ENCODE results near the gene ODAPH.
"Not testable (repeated sequence)": the region's sequence is repeated elsewhere in the genome, so short reads cannot be mapped to it uniquely, and the experiment has no call there.

ODAPH gene, protein sequence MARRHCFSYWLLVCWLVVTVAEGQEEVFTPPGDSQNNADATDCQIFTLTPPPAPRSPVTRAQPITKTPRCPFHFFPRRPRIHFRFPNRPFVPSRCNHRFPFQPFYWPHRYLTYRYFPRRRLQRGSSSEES

DNA sequence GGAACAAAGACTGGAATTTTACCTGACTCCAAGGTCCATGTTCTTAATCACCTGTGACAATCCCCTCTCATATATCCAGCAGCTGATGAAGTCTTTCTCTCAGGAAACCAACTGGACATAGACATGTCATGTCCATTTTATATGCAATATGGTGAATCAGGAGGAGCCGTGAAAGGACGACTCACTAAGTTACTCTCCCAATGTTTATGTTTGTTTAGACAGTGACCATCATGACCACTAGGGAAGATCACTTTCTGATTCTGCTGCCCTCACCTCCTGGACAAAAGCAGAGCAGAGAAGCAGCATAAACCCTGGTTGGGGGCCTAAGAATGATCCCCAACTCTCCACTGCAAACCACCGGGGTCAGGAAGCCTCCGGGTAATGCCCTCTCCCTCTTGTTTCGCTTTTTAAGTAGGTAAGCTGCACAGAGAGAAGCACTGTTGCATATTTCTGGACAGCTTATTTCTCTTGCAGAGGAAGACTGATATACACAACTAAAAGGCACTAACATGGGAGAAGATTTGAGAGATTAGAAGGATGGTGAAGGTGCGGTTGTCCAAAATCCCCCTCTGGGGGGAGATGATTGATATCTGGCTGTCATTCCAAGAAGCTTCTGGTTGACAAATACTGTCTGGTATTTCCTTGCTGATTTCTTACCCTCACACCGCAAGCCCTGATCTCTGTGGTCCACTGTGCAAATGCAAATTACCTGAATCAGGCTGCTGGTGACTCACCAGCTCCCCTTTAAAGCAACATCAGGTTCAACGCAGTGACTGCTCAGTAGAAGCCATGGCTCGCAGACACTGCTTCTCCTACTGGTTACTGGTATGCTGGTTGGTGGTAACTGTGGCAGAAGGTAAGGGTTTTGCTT lies at the start of gene ODAPH:
Gene ODAPH (plus strand): TSS at position 773 of the 871 bp plus-strand sequence. CDS start 17 bp downstream, at position 790.
- DNase-seq: peak; percentile 14
- no peaks in the 10 kb centered on the region for H3K36me3 ChIP-seq
- TF ChIP-seq, protein P1, sequence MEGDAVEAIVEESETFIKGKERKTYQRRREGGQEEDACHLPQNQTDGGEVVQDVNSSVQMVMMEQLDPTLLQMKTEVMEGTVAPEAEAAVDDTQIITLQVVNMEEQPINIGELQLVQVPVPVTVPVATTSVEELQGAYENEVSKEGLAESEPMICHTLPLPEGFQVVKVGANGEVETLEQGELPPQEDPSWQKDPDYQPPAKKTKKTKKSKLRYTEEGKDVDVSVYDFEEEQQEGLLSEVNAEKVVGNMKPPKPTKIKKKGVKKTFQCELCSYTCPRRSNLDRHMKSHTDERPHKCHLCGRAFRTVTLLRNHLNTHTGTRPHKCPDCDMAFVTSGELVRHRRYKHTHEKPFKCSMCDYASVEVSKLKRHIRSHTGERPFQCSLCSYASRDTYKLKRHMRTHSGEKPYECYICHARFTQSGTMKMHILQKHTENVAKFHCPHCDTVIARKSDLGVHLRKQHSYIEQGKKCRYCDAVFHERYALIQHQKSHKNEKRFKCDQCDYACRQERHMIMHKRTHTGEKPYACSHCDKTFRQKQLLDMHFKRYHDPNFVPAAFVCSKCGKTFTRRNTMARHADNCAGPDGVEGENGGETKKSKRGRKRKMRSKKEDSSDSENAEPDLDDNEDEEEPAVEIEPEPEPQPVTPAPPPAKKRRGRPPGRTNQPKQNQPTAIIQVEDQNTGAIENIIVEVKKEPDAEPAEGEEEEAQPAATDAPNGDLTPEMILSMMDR (IDR thresholded peaks at IDR 0.05; ENCODE audit: low read depth, low read length): no peak
- H3K9me3 ChIP-seq (ENCODE audit: severe bottlenecking): no peaks in the 10 kb centered on the region
- no peak within 1 kb of the TSS for H3K27ac ChIP-seq
- no peak within 1 kb of the TSS for H3K4me3 ChIP-seq (ENCODE audit: low read depth, low read length)
- H3K27me3 ChIP-seq (ENCODE audit: insufficient read depth, low read depth, severe bottlenecking): no peaks in the 10 kb centered on the region

DNA sequence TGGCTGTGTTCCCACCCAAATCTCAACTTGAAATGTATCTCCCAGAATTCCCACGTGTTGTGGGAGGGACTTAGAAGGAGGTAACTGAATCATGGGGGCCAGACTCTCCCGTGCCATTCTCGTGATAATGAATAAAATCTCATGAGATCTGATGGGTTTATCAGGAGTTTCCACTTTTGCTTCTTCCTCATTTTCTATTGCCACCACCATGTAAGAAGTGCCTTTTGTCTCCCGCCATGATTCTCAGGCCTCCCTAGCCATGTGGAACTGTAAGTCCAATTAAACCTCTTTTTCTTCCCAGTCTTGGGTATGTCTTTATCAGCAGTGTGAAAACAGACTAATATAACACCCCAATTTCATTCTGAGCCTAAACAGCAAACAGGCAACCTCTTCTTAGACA lies 46.3 kb upstream of the ODAPH start:
- peaks cover 22% of the 10 kb centered on the region for H3K36me3 ChIP-seq
- not testable (repeated sequence) for H3K9me3 ChIP-seq (ENCODE audit: severe bottlenecking); H3K27me3 ChIP-seq (ENCODE audit: insufficient read depth, low read depth, severe bottlenecking); H3K27ac ChIP-seq; H3K4me3 ChIP-seq (ENCODE audit: low read depth, low read length); DNase-seq

DNA sequence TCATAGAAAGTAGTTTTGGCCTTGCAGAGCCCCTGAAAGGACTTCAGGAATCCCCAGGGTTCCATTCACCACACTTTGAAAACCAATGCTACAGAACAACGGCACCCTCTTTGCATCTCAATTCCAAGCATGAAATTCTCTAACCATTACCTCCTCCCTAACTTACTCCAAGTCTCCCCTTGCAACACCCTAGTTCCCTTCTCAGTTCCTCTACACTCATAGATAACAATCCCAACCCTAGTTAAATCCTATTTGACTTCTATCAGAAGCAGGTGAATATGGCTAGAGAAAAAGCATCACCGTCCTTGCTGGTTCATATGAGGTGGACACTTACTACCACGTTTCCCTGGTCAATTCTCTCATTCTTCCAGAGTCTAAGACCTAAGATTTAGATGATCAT lies 44.0 kb upstream of the ODAPH start:
- Histone ChIP-seq H3K9me3 (ENCODE audit: severe bottlenecking) (no peaks in the 10 kb centered on the region), H3K36me3 (peaks cover 11% of the 10 kb centered on the region), H3K27me3 (ENCODE audit: insufficient read depth, low read depth, severe bottlenecking) (no peaks in the 10 kb centered on the region), H3K27ac (no peak overlapping the region), H3K4me3 (ENCODE audit: low read depth, low read length) (no peak overlapping the region)
- TF ChIP-seq, protein P1 (IDR thresholded peaks at IDR 0.05; ENCODE audit: low read depth, low read length): no peak
- DNase-seq: no peak

DNA sequence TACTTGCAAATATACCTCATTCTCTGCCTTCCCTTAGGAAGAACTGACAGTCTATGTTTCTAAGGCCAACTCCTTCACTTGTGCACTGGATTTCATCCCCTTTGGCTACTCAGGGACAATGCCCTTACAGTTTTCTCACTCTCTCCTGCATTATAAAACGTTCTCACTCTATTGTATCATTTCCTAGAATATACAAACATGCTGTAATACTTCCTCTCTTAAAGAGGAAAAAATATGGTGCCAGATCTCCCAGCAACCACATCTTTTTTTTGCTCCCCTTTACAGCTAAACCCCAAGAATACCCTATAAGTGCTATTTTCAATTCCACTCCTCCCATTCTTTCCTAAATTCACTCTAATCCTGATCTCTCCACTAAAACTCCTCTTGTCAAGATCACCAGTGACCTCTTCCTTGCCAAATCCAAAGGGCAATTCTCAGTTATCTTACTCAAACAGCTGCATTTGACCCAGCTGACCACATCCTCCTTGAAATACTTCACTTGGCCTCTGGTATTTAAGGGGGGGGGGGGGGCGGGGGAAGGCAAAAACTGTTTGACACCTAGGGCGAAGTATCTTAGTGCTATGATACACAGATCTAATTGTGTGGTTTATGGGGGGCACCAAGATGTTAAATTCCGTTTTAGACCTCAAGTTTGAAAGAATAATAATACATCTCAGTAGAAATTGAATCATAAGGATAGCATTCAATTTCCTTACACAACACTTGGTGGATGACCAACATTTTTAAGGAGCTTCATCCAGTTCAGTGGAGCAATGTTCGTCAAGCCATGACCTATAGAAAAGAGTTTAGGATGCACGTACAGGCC lies 43.3 kb upstream of the ODAPH start:
- Histone ChIP-seq H3K4me3 (ENCODE audit: low read depth, low read length) (no peak overlapping the region), H3K27ac (no peak overlapping the region), H3K9me3 (ENCODE audit: severe bottlenecking) (no peaks in the 10 kb centered on the region), H3K27me3 (ENCODE audit: insufficient read depth, low read depth, severe bottlenecking) (no peaks in the 10 kb centered on the region), H3K36me3 (peaks cover 11% of the 10 kb centered on the region)
- TF ChIP-seq, protein P1 (IDR thresholded peaks at IDR 0.05; ENCODE audit: low read depth, low read length): no peak
- no peak for DNase-seq

DNA sequence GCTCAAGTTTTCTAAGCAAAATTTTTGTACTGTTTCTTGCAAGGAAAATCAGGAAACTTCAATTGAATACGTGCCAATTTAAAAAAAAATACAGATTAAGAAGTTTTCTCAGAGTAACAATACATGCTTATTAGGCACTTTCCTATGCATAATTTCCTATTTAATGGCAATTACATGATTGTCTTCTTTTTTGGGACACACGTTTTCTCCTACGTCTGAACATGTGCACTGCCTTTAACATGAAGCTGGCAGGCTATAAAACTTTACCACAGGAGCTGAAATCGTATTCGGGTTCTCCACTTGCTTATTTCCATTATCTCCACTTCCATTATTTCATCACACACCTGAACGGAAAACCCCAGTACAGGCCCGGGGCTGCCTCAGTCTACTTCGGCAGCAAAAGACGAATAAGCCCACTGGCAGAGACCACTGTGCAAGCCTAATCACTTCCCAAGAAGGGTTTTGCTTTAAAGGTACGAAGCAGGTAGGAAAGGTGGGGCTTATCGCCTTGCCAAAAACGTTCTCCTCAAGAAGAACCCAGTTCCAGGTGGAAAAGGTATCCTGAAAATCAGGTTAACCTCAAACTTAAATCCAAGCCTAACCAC lies 42.2 kb upstream of the ODAPH start:
- Histone ChIP-seq H3K9me3 (ENCODE audit: severe bottlenecking) (no peaks in the 10 kb centered on the region), H3K36me3 (peaks cover 14% of the 10 kb centered on the region), H3K27ac (peak overlapping the region; percentile 91), H3K27me3 (ENCODE audit: insufficient read depth, low read depth, severe bottlenecking) (no peaks in the 10 kb centered on the region), H3K4me3 (ENCODE audit: low read depth, low read length) (peak overlapping the region; percentile 96)
- no peak for DNase-seq
- TF ChIP-seq, protein P1 (IDR thresholded peaks at IDR 0.05; ENCODE audit: low read depth, low read length): no peak

Data from WERI-Rb-1 (cell line).